Measurements from ENCODE around the gene CARS1.

The CARS1 gene

DNA sequence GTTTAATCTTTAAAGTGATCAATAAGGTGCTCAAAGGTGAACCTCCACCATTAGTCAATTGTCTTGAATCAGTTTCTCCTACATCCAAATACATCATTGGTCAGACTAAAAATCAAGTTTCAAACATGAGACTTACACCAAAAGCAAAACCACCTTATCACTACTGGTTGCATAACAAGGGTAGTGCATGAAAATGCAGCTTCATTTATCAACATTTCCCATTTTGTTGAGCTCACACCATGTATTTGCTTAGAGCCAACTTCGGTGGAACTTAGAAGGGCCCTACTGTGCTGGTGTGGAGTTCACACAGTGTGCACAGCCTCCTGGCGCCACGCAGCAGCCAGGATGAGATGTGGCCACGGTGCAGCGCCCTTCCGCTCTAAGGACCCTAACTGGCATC is 104.9 kb downstream of the CARS1 start:
- DNase-seq: no peak

DNA sequence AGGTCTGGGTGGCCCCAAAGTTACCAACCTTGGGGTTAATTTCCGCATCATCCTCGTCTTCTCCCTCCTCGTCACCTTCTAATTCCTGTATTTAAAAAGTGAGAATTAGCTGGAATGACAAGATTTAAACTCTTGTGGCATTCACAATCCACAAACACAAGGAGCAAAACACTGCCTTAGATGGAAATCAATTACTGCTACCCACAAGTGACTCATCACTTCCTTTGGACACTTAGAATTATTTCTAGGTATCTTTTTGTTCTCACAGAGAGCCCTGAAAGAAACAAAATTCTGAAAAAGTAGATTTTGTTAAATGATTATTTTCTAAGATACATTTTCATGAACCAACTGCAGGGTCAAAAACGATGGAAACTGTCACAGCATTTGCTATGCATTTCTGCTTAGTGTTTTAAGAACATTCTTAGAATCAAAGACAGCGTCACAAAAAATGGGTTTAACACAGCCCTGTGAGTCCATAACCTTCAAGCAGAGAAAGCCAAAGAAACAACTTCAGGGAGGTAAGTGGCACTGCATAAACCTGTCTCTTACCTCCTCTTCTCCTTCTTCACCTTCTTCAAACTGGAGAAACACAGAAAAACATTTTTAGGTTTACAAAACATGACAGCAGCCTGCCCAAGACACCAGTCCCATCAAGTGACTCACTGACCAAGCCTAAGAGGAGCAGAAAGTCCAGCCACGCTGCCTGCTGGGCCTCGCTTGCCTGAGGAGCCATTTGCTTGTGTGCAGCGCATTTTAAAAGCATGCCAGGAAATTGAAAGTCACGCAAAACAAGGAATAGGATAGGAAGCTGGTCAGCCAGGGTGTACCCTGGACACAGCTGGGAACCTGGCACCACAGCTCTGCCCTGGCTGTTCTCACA is 105.8 kb downstream of the CARS1 start:
- no peak for DNase-seq

All from NCI-H2029 (cell line).